HepG2 (cell line): ENCODE data around the gene PAPPA.

Source experiments
- CBFB ChIP-seq: sonication (generic); formaldehyde crosslinking; IDR thresholded peaks from 2 replicates; pipeline ENCODE4 v1.4.0; 2020; ENCODE audit warnings: missing genetic modification reagents
- CTCF ChIP-seq: sonication (generic); formaldehyde crosslinking; IDR thresholded peaks from 2 replicates; pipeline ENCODE4 v1.5.0; 2020; ENCODE audit warnings: mild to moderate bottlenecking, missing genetic modification reagents, moderate library complexity
- EZH2 ChIP-seq: conservative IDR thresholded peaks from 2 replicates; pipeline ENCODE4 v1.6.1; 2012; ENCODE audit warnings: mild to moderate bottlenecking, low read depth, low read length, moderate library complexity
- MAX ChIP-seq: IDR thresholded peaks from 2 replicates; pipeline ENCODE4 v1.6.1; 2012; ENCODE audit warnings: inconsistent platforms
- POLR2A ChIP-seq, 2 experiments: IDR thresholded peaks; 2 replicates each; pipeline ENCODE4 v1.6.1; 2011; ENCODE audit warnings: low read depth in 2 of 2, low read length in 2 of 2, mild to moderate bottlenecking in 1 of 2, moderate library complexity in 1 of 2; ENCODE audit not compliant: insufficient read depth in 1 of 2
- SP2 ChIP-seq: sonication (generic); formaldehyde crosslinking; IDR thresholded peaks from 2 replicates; pipeline ENCODE4 v1.5.1; 2020; ENCODE audit warnings: mild to moderate bottlenecking, missing genetic modification reagents
- TBL1XR1 ChIP-seq: fragments of 150-350 bp; IDR thresholded peaks from 2 replicates; pipeline ENCODE4 v1.6.1; 2014; ENCODE audit warnings: borderline replicate concordance, low read length; ENCODE audit not compliant: partially characterized antibody
- ZNF770 ChIP-seq: sonication (generic); formaldehyde crosslinking; IDR thresholded peaks from 2 replicates; pipeline ENCODE4 v1.5.0; 2020; ENCODE audit warnings: mild to moderate bottlenecking, missing genetic modification reagents
- TF ChIP-seq, protein P1 (sequence below): IDR thresholded peaks from 2 replicates; pipeline ENCODE4 v1.6.1; 2016; ENCODE audit warnings: low read depth, missing genetic modification reagents, missing compliant biosample characterization

- TF ChIP-seq EZH2: no peak
- TF ChIP-seq CBFB: no peak
- no peak for TF ChIP-seq POLR2A (IDR thresholded peaks at IDR 0.05; ENCODE audit: insufficient read depth in 1 of 2, low read depth in 2 of 2, low read length in 2 of 2)
- TF ChIP-seq CTCF (CRISPR knock-in tag): no peak
- no peak for TF ChIP-seq ZNF770 (CRISPR knock-in tag)
- no peak for TF ChIP-seq TBL1XR1
- TF ChIP-seq SP2 (CRISPR knock-in tag): no peak
- TF ChIP-seq MAX: no peak
- TF ChIP-seq, protein P1, sequence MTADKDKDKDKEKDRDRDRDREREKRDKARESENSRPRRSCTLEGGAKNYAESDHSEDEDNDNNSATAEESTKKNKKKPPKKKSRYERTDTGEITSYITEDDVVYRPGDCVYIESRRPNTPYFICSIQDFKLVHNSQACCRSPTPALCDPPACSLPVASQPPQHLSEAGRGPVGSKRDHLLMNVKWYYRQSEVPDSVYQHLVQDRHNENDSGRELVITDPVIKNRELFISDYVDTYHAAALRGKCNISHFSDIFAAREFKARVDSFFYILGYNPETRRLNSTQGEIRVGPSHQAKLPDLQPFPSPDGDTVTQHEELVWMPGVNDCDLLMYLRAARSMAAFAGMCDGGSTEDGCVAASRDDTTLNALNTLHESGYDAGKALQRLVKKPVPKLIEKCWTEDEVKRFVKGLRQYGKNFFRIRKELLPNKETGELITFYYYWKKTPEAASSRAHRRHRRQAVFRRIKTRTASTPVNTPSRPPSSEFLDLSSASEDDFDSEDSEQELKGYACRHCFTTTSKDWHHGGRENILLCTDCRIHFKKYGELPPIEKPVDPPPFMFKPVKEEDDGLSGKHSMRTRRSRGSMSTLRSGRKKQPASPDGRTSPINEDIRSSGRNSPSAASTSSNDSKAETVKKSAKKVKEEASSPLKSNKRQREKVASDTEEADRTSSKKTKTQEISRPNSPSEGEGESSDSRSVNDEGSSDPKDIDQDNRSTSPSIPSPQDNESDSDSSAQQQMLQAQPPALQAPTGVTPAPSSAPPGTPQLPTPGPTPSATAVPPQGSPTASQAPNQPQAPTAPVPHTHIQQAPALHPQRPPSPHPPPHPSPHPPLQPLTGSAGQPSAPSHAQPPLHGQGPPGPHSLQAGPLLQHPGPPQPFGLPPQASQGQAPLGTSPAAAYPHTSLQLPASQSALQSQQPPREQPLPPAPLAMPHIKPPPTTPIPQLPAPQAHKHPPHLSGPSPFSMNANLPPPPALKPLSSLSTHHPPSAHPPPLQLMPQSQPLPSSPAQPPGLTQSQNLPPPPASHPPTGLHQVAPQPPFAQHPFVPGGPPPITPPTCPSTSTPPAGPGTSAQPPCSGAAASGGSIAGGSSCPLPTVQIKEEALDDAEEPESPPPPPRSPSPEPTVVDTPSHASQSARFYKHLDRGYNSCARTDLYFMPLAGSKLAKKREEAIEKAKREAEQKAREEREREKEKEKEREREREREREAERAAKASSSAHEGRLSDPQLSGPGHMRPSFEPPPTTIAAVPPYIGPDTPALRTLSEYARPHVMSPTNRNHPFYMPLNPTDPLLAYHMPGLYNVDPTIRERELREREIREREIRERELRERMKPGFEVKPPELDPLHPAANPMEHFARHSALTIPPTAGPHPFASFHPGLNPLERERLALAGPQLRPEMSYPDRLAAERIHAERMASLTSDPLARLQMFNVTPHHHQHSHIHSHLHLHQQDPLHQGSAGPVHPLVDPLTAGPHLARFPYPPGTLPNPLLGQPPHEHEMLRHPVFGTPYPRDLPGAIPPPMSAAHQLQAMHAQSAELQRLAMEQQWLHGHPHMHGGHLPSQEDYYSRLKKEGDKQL: no peak
These were observed 181.1 kb downstream of the PAPPA start for GRCh38 chr9:116334546-116335150.
